ENCODE measurements around the gene CTAG1A. TPM values are rescaled to one million over a fixed set of nuclear protein-coding genes. Genes with fewer than 3 reads are reported as not detected.

Gene CTAG1A
- polyA plus RNA-seq, 1 experiment = not detected

- H3K27me3 ChIP-seq (ENCODE audit: control insufficient read depth, insufficient read depth, low read length) = peaks cover 8% of the 10 kb centered on the region
- H3K27ac ChIP-seq (ENCODE audit: low read depth, low read length) = no peak overlapping the region
- TF ChIP-seq, protein P1, sequence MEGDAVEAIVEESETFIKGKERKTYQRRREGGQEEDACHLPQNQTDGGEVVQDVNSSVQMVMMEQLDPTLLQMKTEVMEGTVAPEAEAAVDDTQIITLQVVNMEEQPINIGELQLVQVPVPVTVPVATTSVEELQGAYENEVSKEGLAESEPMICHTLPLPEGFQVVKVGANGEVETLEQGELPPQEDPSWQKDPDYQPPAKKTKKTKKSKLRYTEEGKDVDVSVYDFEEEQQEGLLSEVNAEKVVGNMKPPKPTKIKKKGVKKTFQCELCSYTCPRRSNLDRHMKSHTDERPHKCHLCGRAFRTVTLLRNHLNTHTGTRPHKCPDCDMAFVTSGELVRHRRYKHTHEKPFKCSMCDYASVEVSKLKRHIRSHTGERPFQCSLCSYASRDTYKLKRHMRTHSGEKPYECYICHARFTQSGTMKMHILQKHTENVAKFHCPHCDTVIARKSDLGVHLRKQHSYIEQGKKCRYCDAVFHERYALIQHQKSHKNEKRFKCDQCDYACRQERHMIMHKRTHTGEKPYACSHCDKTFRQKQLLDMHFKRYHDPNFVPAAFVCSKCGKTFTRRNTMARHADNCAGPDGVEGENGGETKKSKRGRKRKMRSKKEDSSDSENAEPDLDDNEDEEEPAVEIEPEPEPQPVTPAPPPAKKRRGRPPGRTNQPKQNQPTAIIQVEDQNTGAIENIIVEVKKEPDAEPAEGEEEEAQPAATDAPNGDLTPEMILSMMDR (IDR thresholded peaks at IDR 0.05; ENCODE audit: low read depth, low read length) = no peak
- peaks cover 3% of the 10 kb centered on the region; the same call in 1 of the 2 replicates for H3K9me3 ChIP-seq (ENCODE audit: control insufficient read depth, insufficient read depth, low read length)
- no peak for DNase-seq (ENCODE audit: low read depth, low spot score)
- POLR2A ChIA-PET = no interaction called here
- CTCF ChIA-PET = interaction anchor here (2.6 kb wide), 1 partner anchor 153 kb away, joined by 8 read pairs; no protein-coding TSS in a partner anchor
- no peak overlapping the region for H3K4me3 ChIP-seq (ENCODE audit: low read depth, low read length)
Observed at GRCh38 chrX:154595559-154596249, 10.8 kb downstream of the CTAG1A start.

DNA sequence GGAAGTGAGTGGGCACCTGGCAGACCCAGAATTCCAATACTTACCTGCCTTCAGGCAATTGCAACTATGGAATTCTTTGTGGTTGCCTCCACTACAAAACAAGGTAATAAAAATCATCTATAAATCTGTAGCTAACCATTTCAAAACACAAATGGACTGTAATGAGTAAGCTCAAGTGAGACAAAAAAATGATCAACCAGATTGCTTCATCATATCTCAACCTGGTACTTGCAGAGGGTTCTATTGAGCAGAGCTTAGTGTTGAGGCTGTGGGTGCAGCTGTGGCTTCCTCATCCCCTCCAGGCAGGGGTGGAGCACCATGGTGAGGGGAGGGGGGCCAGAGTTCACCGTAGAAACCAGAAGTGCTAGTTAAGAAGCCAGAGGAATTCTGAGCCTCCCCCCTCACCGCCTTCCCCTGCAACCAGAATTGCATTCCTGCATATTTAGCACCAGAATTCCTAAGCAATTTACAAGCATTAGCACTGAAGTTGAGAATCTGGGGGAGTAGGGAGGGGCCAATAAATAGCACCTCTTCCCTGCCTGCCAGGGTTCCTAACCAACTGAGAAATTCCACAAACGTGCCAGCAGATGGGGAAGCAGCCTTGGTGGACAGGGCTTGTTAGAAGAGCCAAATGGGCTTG, 11.5 kb downstream of the CTAG1A start:
- POLR2A ChIA-PET = no interaction called here
- Histone ChIP-seq H3K4me3 (ENCODE audit: low read depth, low read length) (no peak overlapping the region), H3K27me3 (ENCODE audit: control insufficient read depth, insufficient read depth, low read length) (peaks cover 8% of the 10 kb centered on the region), H3K9me3 (ENCODE audit: control insufficient read depth, insufficient read depth, low read length) (peaks cover 3% of the 10 kb centered on the region; the same call in 1 of the 2 replicates), H3K27ac (ENCODE audit: low read depth, low read length) (no peak overlapping the region)
- TF ChIP-seq, protein P1 (IDR thresholded peaks at IDR 0.05; ENCODE audit: low read depth, low read length) = no peak
- DNase-seq (ENCODE audit: low read depth, low spot score) = no peak
- CTCF ChIA-PET = interaction anchor here (2.6 kb wide), 1 partner anchor 152 kb away, joined by 8 read pairs; no protein-coding TSS in a partner anchor

DNA sequence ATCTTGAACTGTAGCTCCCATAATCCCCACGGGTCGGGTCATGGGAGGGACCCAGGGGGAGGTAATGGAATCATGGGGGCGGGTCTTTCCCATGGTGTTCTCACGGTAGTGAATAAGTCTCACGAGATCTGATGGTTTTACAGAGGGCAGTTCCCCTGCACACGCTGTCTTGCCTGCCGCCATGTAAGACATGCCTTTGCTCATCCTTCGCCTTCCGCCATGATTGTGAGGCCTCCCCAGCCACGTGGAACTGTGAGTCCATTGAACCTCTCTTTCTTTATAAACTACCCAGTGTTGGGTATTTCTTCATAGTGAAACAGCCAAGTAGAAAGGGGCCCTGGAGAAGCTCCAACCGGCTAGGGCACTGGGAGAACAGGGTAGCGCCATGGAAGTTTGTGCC, 12.3 kb downstream of the CTAG1A start:
- no peak overlapping the region for H3K27ac ChIP-seq (ENCODE audit: low read depth, low read length)
- ChIA-PET POLR2A (no interaction called here), CTCF (no interaction called here)
- TF ChIP-seq, protein P1 (IDR thresholded peaks at IDR 0.05; ENCODE audit: low read depth, low read length) = no peak
- peaks cover 3% of the 10 kb centered on the region; the same call in 1 of the 2 replicates for H3K9me3 ChIP-seq (ENCODE audit: control insufficient read depth, insufficient read depth, low read length)
- DNase-seq (ENCODE audit: low read depth, low spot score) = no peak
- peaks cover 8% of the 10 kb centered on the region for H3K27me3 ChIP-seq (ENCODE audit: control insufficient read depth, insufficient read depth, low read length)
- H3K4me3 ChIP-seq (ENCODE audit: low read depth, low read length) = no peak overlapping the region

GRCh38 chrX:154598656-154599055, 13.7 kb downstream of the CTAG1A start:
- H3K4me3 ChIP-seq (ENCODE audit: low read depth, low read length) = no peak overlapping the region
- TF ChIP-seq, protein P1 (IDR thresholded peaks at IDR 0.05; ENCODE audit: low read depth, low read length) = no peak
- DNase-seq (ENCODE audit: low read depth, low spot score) = no peak
- H3K9me3 ChIP-seq (ENCODE audit: control insufficient read depth, insufficient read depth, low read length) = peaks cover 3% of the 10 kb centered on the region; the same call in 1 of the 2 replicates
- POLR2A ChIA-PET = no interaction called here
- H3K27ac ChIP-seq (ENCODE audit: low read depth, low read length) = no peak overlapping the region
- H3K27me3 ChIP-seq (ENCODE audit: control insufficient read depth, insufficient read depth, low read length) = peaks cover 8% of the 10 kb centered on the region
- CTCF ChIA-PET = interaction anchor here (0.6 kb wide), 1 partner anchor 50 kb away, joined by 3 read pairs; no protein-coding TSS in a partner anchor

DNA sequence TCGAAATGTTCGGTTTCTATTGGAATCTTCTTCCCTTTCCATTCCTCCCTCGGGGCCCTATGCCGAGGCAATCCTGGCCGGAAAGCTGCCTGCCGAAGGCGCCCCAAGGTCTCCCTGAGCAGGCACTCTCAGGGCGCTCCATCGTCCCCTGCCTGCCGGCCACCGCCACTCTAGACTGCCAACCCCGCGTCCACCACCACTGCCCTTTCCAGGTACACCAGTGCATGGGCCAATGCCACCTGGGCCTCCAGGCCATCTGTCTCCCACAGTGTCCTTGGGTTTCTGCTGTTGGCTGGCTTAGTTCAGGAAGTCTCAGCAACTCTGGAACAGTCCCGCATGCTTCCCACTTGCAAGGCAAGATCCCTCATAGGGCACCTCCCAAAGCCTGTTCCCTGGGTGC, 14.6 kb downstream of the CTAG1A start:
- DNase-seq (ENCODE audit: low read depth, low spot score) = no peak
- H3K4me3 ChIP-seq (ENCODE audit: low read depth, low read length) = no peak overlapping the region
- ChIA-PET CTCF (interaction anchor here (1.4 kb wide), 1 partner anchor 149 kb away, joined by 3 read pairs; no protein-coding TSS in a partner anchor), POLR2A (no interaction called here)
- H3K27ac ChIP-seq (ENCODE audit: low read depth, low read length) = no peak overlapping the region
- TF ChIP-seq, protein P1 (IDR thresholded peaks at IDR 0.05; ENCODE audit: low read depth, low read length) = no peak
- peaks cover 4% of the 10 kb centered on the region for H3K27me3 ChIP-seq (ENCODE audit: control insufficient read depth, insufficient read depth, low read length)
- H3K9me3 ChIP-seq (ENCODE audit: control insufficient read depth, insufficient read depth, low read length) = peaks cover 3% of the 10 kb centered on the region; the same call in 1 of the 2 replicates

Data from AG04450 (cell line).